Hematopoietic multipotent progenitor cell treated with erythropoietin and hydrocortisone succinate and interleukin-3 and kit ligand, for 15 days (in vitro differentiated cells): ENCODE data around the gene AP3B1.
"Not testable (repeated sequence)": the region's sequence is repeated elsewhere in the genome, so short reads cannot be mapped to it uniquely, and the experiment has no call there.

Source experiments
- DNase-seq: peaks from one replicate; pipeline ENCODE4 v3.0.0-alpha.2; 2015; ENCODE audit warnings: low spot score

Gene AP3B1

DNA sequence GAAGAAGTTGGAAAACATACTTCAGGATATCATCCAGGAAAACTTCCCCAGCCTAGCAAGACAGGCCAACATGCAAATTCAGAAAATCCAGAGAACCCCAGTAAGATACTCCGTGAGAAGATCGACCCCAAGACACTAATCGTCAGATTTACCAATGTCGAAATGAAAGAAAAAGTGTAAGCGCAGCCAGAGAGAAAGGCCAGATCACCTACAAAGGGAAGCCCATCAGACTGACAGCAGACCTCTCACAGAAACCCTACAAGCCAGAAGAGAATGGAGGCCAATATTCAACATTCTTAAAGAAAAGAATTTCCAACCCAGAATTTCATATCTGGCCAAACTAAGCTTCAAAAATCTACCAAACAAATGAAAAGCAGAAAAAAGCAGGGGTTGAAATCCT is 227.8 kb downstream of the AP3B1 start:
- DNase-seq: not testable (repeated sequence)

DNA sequence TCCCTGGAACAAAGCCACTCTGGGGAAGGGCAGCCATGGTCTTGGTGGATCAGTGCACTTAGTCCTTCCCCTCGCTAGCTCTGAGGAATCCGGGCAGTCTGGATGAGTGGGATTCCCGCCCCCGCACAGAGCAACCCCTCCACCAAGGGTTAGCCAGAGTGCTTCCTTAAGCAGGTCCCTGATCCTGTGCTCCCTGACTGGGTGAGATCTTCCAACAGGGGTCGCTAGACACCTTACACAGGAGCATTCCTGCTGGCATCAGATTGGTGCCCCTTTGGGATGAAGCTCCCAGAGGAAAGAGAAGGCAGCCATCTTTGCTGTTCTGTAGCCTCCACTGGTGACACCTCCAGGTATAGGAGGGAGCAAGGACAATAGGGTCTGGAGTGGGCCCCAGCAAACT is 228.8 kb downstream of the AP3B1 start:
- no peak for DNase-seq

DNA sequence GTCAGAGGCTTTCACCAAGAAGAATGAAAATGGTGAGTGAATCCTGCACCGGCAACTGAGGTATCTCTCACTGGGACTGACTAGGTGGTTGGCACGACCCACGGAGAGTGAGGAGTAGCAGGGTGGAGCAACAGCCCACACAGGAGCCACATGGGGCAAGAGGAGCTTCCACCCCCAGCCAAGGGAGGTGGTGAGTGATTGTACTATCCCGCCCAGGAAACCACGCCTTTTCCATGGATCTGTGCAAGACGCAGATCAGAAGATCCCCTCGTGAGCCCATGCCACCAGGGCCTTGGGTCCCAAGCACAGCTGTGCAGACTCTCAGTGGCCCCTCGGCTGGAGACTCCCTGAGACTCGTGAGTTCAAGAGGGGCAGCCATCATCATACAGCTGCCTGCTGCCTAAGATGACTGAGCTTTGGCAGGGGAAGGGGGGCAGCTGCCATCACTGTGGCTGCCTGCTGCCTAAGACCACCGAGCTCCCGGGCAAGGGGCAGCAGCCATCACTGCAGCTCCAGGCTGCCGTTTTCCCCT is 229.5 kb downstream of the AP3B1 start:
- no peak for DNase-seq

DNA sequence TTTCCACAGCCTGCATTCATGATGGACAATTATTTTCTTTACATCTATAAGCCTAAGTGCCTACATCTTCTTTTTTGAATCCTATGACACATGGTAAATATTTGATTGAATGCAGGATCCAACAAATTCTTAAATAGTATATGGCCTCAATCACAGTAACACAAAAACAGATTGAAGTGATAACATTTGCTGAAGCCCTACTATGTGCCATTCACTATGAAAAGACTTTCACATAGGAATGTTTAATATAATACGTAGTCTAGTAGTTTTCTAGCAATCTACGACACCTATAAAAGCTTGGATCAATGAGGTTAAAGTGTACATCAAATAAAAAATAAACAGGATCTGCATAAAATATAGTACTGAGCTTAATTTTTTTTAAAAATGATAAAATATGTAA is 231.0 kb downstream of the AP3B1 start:
- DNase-seq: no peak

DNA sequence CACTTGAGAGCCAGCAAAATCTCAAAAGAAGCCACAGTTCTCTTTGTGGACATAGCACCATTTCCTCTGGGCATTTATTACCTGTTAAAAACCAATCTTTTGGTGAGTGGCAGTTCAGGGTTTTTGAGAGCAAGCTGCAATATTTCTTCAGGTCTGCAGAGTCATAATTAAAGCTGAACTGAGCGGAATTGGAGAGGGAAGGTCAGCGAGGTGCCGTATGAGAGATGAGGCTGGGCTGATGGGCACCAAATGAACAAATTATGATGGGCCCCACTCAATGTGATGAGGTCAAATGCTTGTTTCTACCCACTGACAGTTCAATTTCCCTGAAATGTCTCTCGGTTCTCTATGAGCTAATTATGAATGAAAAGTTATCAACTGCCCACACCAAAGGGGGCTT is 231.9 kb downstream of the AP3B1 start:
- no peak for DNase-seq

DNA sequence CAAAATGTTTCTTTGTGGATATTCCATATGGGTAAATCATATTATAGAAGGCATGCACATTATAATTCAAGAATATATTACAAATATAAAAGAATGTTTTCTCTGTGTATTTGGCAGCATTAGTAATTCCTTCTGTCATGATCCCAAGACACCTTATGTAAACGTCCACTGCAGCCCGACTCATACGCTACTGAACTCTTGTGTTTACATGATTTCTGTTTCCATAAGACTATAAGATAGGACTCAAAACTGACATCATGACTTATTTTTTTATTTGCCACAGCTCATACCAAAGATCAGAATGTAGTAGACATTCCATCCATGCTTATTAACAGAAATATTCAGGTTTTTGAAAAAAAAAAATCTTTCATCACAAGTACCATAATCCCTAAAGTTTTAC is 234.1 kb downstream of the AP3B1 start:
- DNase-seq: no peak

DNA sequence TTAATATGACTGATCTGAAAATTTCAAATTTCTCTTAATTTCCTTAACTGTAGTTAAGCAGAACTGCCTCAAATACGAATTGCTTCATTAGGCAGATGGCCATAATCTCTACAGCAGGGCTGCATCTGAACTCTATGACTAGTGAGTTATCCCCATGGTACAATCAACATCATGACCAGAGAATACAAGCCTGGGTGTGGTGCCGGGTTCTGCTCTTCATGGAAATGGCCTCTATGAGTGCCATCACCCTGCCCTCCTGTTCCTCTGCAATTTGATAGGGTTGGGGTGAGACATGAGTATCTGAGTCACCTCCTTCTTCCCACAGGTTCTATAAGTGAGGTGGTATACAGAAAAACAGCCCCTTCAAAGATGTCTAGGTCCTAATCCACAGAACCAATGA is 235.9 kb downstream of the AP3B1 start:
- DNase-seq: no peak

DNA sequence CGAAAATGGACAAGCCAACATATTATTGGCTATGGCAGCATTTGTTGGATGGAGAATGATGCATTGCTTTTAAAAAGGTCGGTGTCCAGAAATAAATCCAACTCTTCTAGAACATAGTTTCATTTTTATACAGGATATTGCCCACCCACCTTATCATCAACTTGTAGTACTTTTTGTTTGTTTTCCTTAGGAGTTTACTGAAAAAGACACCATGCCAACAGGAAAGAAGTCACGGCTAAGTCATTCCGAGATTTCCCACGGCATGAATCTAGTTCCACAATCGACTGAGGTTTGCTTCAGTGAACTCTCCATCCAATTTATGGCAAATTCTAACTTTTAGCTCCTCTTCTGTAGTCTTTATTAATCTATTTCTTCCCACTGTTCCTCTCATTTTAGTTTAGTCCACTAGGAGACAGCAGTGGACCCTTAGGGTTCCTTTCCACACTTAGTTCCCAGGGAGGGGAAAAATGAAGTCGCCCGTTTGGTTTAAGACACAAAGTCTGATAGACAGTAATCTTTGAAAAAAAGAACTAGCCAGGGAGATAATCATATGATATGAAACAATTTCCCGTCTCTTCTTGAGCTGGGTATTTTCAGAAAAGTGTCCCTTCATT is 237.5 kb downstream of the AP3B1 start:
- DNase-seq: no peak

DNA sequence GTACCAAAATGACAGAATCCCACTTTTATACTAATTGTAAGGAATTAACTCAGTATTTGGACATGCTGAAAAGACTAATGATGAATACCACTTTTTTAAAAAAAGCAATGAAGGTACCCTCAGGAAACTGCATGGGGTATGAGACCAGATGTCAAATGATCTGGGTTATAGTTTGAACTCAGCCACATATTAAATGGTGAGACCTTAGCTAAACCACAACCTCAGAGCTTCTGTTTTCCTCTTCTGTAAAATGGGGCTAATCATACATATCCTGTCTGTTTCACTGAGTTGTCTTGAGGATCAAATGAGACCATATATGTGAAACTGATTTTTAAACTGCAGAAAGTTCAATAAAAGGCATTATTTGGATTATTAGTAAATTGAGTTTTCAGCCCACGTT is 238.4 kb downstream of the AP3B1 start:
- DNase-seq: no peak

DNA sequence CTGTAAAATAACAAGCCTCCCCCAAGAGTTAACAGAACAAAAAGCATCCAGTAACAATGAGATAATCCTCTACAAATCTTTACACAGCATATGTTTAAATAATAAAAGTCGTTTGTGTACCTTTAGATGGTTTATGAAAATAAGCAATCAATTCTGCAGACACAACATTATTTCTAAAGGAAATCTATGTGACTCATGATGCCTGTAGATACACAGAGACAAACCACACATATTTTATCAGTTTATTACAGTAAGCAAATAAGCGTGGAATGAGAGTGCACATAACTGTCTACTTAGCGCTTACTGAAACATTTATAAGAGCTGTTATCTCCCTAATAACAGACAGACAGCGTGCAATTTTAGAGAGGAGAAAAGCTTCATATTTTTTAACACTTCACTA is 243.6 kb downstream of the AP3B1 start:
- DNase-seq: no peak

DNA sequence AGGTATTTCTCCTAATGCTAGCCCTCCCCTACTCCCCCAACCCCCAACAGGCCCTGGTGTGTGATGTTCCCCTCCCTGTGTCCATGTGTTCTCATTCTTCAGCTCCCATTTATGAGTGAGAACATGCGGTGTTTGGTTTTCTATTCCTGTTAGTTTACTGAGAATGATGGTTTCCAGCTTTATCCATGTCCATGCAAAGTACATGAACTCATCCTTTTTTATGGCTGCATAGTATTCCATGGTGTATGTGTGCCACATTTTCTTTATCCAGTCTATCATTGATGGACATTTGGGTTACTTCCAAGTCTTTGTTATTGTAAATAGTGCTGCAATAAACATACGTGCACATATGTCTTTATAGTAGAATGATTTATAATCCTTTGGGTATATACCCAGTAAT is 247.7 kb downstream of the AP3B1 start:
- DNase-seq: not testable (repeated sequence)

DNA sequence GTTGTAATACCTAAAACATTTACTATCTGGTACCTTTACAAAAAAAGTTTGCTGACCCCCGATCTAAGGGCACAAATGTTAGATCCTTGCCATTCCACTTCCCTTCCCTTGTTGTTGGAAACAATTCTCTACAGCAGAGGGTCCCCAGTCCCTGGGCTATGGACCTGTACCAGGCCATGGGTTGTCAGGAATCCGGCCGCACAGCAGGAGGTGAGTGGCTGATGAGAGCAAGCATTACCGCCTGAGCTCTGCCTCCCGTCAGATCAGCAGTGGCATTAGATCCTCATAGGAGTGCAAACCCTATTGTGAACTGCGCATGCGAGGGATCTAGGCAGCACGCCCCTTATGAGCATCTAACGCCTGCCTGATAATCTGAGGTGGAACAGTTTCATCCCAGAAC is 248.5 kb downstream of the AP3B1 start:
- DNase-seq: no peak

DNA sequence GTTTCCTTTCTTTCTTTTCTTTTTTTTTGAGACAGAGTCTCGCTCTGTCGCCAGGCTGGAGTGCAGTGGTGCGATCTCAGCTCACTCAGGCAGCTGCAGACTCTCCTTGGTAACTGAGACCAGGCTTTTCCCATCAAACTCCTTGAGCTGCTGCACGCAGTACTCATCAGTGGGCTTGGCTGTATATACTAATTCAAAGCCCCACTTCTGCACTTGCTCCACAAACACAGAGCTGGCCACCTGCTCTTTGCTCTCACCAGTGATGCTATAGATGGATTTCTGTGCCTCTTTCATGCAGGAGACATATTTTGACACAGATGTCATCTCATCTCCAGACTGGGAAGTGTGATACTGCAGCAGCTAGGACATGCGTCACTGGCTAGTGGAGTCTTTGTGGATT is 252.7 kb downstream of the AP3B1 start:
- no peak for DNase-seq

DNA sequence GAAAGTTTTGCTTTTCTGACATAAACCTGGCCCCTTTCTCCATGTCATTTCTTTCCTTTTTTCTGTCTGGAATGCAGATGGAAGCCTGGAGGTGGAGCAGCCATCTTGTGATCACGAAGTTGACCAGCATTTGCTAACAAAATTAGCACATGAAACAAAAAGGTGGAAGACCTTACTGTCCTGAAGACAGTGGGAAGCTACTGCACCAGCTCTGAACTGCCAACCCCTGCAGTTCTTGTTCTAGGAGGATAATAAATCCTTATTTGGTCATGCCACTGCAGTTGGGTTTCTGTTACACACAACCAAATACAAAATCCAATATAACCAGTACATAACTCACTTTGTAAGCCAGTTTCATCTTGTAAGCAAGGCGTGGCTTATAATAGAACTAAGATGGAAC is 269.0 kb downstream of the AP3B1 start:
- no peak for DNase-seq

DNA sequence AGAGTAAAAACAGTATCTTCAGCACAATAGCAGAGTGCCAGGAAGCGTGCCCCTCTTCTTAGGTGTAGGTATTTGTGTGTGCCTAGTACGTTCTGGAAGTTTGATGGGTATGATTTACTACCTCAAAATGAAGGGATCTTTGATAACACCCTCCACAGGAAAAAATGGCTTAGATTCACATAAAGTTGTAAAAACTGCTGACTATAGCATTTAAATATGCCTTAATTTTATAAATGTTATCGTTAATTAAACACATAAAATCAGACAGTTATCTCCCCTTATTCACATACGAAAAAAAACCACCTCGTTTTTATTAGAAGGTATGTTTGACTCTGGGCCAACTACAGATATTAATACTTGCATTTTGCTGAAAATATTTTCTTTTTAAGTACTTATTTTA is 274.8 kb downstream of the AP3B1 start:
- DNase-seq: no peak

DNA sequence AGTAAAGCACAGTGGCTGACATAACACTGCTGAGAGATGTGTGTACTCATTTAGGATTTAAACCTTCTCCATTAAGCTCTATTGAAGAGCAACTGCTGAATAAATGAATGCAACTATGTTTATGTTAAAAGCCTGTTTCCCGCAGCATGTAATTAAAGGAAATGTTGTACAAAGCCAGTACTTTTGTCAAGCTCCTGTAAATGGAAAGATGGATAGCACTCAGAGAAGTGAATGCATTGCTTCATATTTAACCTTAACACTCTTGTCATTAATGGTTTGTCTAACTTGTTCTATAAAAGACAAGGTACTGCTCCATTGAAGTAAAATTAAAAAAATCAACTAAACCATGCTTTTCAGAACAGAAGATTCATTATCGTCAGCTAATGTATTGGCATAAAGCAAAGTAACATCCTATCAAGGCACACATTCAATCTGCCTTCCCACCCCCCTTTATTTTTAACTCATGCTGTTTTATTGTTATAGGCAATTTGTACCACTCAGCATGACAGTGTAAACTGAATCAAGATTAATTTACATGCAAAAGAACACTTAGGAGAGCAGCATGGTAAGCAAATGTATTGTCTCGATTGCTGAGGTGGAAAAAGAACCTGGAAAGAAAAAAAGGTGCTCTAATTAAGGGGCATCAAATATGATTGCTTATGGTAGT is 277.5 kb downstream of the AP3B1 start:
- no peak for DNase-seq

DNA sequence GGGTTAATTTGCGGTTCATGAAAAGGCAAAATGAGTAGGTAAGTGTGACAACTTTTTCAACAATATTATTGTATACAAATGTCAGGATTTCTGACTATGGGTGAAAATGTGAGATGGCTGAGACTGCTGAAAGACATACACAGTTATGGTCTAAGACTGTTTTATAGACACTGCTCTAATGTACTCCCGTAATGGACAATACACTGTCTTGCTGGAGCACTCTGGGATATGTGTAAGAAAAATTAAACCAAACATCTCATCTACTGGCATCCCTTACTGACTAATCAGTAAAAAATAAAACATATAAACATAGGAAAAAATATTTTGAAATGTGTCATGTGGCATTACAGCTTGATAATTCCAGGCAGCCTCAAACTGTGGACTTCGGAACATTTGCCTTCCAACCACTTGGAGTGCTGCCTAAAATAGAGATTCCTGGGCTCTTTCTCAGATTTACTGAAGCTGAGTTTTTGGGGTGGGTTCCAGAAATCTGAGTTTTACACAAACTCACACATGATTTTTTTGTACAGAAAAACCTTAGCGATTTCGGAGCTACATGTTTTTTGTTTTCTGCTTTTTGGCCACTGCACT is 284.5 kb downstream of the AP3B1 start:
- no peak for DNase-seq

DNA sequence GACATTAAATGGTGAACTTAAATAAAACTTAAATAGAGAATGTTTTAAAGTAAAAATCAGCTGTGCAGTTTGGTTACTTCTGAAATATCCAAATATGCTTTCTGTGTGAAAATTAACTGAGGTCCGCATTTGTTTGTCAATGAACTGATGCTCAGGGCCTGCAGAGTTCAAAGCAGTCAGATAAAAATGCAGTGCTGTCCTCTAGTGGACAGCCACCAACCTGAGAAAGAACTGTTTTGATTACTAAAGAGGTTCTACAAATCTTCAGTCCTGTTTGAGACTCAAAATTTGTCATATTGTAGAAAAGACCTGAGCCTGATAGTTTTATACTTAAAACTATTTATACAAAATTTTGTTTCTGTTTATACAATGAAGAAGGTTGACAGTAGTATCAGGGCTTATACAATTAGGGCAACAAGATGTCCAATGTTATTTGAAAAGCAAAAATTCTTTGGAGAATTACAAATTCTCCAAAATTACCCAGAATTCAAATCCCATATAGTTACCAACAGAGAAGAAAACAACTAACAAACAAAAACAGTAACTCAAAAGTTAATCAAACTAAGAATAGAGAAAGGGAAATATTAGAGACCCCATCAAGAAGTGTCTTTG is 286.0 kb downstream of the AP3B1 start:
- no peak for DNase-seq

DNA sequence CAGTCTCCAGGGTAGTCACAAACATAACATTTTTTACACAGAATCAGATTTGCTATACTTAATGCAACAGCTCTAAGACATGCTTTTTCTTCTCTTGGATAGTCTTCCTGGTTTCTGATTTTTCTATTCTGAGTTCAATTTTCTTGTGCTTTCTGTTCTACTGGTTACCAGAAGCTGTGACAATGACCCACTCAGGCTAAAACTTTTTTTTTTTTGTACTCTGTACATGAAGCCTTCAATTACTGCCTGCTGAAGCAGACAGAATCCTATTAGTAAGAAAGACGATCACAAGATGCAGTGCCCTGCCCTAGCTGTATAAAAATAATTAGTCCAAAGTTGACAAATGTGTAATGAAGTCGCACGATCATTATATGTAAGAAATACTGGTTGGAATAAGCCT is 287.3 kb downstream of the AP3B1 start:
- no peak for DNase-seq

DNA sequence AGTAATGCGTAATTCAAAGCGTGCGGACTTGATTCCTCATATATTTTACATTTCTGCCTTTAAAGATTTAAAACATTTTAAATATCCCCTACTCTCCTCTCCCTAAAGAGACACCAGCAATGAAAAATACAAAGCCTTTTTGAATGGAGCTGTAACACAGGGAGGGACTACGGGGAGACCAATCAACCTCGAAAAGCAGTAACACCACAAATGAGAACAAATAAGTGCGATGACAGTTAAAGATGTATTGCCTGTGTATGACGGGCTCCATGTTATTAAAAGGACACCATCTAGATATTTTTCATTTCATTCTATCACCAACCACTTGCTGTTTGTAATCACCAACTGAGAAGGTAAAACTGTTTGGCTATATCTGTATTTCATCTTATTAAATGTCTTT is 288.0 kb downstream of the AP3B1 start:
- no peak for DNase-seq

DNA sequence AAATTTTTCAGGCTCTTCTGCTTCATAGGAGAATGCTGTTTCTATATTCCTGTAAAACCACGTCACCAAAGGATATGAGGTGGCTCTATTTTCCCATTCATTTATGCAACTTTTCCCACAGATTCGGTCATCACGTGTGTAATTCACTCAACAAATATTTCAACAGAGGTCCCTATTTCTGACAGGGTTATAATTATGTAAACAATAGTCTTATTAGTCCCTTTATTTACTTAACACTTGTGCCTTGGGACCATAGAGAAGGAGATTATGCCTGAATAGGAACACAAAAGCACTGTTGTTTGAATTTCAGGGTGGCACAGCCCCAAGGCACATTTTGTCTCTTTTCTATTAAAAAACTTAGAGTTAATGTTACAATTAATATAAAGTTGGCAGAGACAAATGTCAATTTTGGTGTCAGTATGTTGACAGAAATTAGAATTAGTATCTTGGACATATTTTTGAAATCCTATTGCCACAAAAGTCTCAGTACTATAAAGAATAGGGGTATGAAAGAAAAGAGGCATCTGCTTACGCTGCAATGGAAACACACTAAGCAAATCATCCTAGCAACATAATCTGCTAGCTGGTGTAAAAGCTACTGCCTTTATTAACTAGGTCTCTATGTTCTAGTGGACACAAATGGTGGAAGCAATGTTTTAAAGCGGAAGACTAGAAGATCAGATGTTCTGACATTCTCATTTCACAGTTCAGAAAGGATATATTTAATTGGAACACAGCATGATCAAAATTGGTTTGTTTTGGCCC is 289.3 kb downstream of the AP3B1 start:
- no peak for DNase-seq

DNA sequence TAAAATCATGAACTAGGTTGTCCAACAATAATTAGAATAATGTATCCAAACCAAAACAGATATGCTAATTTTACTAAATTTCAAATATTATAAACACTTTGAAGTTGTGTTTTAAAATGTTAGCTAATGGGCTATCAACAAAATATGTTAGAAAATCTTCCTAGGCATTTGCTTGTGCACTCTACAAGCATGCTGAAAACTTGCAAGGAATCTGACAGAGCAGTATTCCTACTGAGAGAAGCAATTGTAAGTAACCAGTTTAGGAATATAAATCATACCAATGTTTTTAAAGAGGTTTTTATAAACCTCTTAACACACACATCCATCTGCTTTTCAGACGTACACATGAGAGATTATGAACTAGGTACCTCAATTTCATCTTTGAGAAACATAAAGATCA is 289.9 kb downstream of the AP3B1 start:
- no peak for DNase-seq
